ENCODE results near the gene WDR89. TPM values are rescaled to one million over a fixed set of nuclear protein-coding genes. Genes with fewer than 3 reads are reported as not detected.
"Not testable (repeated sequence)": the region's sequence is repeated elsewhere in the genome, so short reads cannot be mapped to it uniquely, and the experiment has no call there.

WDR89 gene
- total RNA-seq, 1 experiment from 2014 or later: 14.4 TPM

DNA sequence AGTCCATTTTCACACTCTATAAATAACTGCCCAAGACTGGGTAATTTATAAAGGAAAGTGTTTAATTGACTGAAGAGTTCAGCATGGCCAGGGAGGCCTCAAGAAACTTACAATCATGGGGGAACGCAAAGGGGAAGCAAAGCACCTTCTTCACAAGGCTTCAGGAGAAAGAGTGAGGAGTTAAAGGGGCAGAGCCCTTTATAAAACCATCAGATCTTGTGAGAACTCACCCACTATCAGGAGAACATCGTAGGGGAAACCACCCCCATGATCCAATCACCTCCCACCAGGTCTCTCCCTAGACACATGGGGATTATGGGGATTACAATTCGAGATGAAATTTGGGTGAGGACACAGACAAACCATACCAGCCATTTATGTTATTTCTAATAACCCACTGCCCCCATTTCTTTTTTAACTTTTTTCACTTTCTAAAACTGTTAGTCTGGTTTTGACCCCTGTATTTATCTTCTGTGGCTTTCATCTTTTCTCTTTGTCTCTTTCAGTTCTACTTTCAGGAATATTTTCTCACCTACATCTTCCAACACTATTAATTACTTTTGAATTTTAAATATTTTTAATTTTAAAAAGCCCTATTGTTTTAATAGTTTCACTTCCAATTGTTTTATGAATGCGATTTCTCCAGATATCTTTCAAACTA is 44.5 kb downstream of the WDR89 start:
- Histone ChIP-seq H3K36me3 (ENCODE audit: control insufficient read depth, insufficient read depth, low read length) (peaks cover 2% of the 10 kb centered on the region; the same call in 1 of the 2 replicates), H3K27me3 (replicated peaks; ENCODE audit: control insufficient read depth, insufficient read depth, low read length) (no peaks in the 10 kb centered on the region), H3K4me1 (no peaks in the 10 kb centered on the region), H3K4me3 (ENCODE audit: low read depth, low read length) (no peak overlapping the region), H3K9me3 (peaks cover 21% of the 10 kb centered on the region)
- peaks cover 15% of the 10 kb centered on the region for H3K9me3 Mint-ChIP-seq (ENCODE audit: unreplicated experiment)
- H3K4me1 Mint-ChIP-seq (ENCODE audit: low read depth, unreplicated experiment): no peaks in the 10 kb centered on the region
- H3K27ac Mint-ChIP-seq (ENCODE audit: unreplicated experiment): no peak overlapping the region
- ChIA-PET CTCF (no interaction called here), POLR2A (no interaction called here)
- H3K4me3 Mint-ChIP-seq (ENCODE audit: unreplicated experiment): no peak overlapping the region
- intact Hi-C loops (cut with micrococcal nuclease; ENCODE audit: unreplicated experiment): no loop called here
- no peak for TF ChIP-seq CTCF (IDR thresholded peaks at IDR 0.05; ENCODE audit: insufficient read depth in 1 of 2, low read depth in 1 of 2, low read length in 1 of 2, severe bottlenecking in 1 of 2, unreplicated experiment in 1 of 2)
- BruUV-seq (replicated peaks): no TSS peak
- H3K36me3 Mint-ChIP-seq (ENCODE audit: insufficient read depth, unreplicated experiment): peaks cover 44% of the 10 kb centered on the region
- no peaks in the 10 kb centered on the region for H3K27me3 Mint-ChIP-seq (ENCODE audit: insufficient read depth, unreplicated experiment)
- DNase-seq: no peak

DNA sequence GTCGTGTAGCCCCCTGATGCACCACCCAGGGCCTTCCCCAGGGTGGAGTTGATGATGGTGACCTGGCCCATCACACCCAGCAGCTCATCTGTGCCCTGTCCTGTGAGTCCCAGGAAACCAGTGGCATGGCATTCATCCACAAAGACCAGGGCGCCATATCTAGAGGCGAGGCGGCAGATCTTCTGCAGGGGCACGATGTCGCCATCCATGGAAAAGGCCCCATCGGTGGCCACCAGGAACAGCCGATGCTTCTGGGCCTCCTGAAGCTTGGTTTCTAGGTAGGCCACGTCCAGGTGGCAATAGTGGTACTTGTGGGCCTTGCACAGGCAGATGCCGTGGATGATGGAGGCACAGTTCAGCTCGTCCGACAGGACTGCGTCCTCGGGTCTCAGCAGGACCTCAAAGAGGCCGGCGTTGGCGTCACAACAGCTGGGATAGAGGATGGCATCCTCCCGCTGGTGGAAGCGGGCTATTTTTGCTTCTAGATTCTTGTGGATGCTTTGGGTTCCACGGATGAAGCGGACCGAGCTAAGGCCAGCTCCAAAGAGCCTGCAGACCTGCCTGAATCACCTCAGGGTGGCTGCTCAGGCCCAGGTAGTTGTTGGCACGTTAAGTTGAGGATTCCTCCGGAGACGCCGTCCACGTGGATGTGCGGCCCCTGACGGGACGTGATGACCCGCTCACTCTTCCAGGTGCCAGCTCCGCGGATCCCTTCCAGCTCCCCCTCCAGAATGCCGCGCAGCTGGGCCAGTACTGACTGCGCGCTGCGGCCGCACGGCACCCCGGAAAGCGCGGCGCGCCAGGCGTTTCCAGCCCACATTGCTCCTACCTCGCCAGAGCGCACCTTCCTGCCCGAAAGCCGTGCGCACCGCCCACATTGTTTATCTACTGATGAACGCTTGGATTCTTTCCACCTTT is 47.0 kb downstream of the WDR89 start:
- peaks cover 2% of the 10 kb centered on the region; the same call in 1 of the 2 replicates for H3K36me3 ChIP-seq (ENCODE audit: control insufficient read depth, insufficient read depth, low read length)
- no peak for DNase-seq
- H3K9me3 Mint-ChIP-seq (ENCODE audit: unreplicated experiment): peaks cover 15% of the 10 kb centered on the region
- no peaks in the 10 kb centered on the region for H3K4me1 Mint-ChIP-seq (ENCODE audit: low read depth, unreplicated experiment)
- H3K27me3 Mint-ChIP-seq (ENCODE audit: insufficient read depth, unreplicated experiment): no peaks in the 10 kb centered on the region
- H3K36me3 Mint-ChIP-seq (ENCODE audit: insufficient read depth, unreplicated experiment): peaks cover 39% of the 10 kb centered on the region
- no peak overlapping the region for H3K27ac Mint-ChIP-seq (ENCODE audit: unreplicated experiment)
- BruUV-seq (replicated peaks): no TSS peak
- TF ChIP-seq CTCF (IDR thresholded peaks at IDR 0.05; ENCODE audit: insufficient read depth in 1 of 2, low read depth in 1 of 2, low read length in 1 of 2, severe bottlenecking in 1 of 2, unreplicated experiment in 1 of 2): no peak
- ChIA-PET CTCF (no interaction called here), POLR2A (no interaction called here)
- H3K4me3 Mint-ChIP-seq (ENCODE audit: unreplicated experiment): no peak overlapping the region
- H3K27me3 ChIP-seq (replicated peaks; ENCODE audit: control insufficient read depth, insufficient read depth, low read length): no peaks in the 10 kb centered on the region
- no peaks in the 10 kb centered on the region for H3K4me1 ChIP-seq
- peaks cover 21% of the 10 kb centered on the region for H3K9me3 ChIP-seq
- no peak overlapping the region for H3K4me3 ChIP-seq (ENCODE audit: low read depth, low read length)
- intact Hi-C loops (cut with micrococcal nuclease; ENCODE audit: unreplicated experiment): no loop called here

DNA sequence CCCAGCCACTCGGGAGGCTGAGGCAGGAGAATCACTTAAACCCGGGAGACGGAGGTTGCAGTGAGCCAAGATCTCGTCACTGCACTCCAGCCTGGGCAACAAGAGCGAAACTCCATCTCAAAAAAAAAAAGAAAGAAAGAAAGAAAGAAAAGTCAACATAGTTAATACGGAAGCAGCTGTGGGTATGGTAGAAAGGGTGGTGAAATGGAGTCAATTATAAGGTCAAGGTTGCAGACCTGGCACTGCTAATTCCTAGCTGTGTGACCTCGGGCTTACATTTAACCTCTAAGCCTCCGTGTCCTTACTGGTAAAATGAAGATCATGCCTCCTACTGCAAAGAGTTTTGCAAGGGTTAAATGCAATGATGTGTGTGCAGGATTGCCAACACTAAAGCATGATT is 58.6 kb downstream of the WDR89 start:
- H3K27me3 ChIP-seq (replicated peaks; ENCODE audit: control insufficient read depth, insufficient read depth, low read length); H3K36me3 ChIP-seq (ENCODE audit: control insufficient read depth, insufficient read depth, low read length); POLR2A ChIA-PET; CTCF ChIA-PET; H3K27ac Mint-ChIP-seq (ENCODE audit: unreplicated experiment); H3K4me3 Mint-ChIP-seq (ENCODE audit: unreplicated experiment); H3K9me3 ChIP-seq; BruUV-seq (replicated peaks); H3K36me3 Mint-ChIP-seq (ENCODE audit: insufficient read depth, unreplicated experiment); H3K4me1 Mint-ChIP-seq (ENCODE audit: low read depth, unreplicated experiment); H3K4me1 ChIP-seq; H3K27me3 Mint-ChIP-seq (ENCODE audit: insufficient read depth, unreplicated experiment); DNase-seq; intact Hi-C loops (cut with micrococcal nuclease; ENCODE audit: unreplicated experiment); H3K4me3 ChIP-seq (ENCODE audit: low read depth, low read length); H3K9me3 Mint-ChIP-seq (ENCODE audit: unreplicated experiment): not testable (repeated sequence)

Measured in Caco-2 (cell line).